Cardiac fibroblast (primary cell): ENCODE measurements around the gene INPP4A.

Experiments used
- DNase-seq, 2 donors: peaks; one replicate each; pipeline versions ENCODE4 v3.0.0 to v3.0.0-alpha.2; 2010; ENCODE audit warnings: low read depth in 2 of 2
- H3K4me3 ChIP-seq, 2 donors: replicated peaks in 1 of 2; 1 replicate in 1 of 2; 2 replicates in 1 of 2; pipeline ENCODE4 v1.5.1; 2011; ENCODE audit warnings: low read depth in 2 of 2, low read length in 2 of 2, mild to moderate bottlenecking in 2 of 2, moderate library complexity in 1 of 2
- TF ChIP-seq, protein P1 (sequence below): IDR thresholded peaks from one replicate; pipeline ENCODE4 v1.5.1; 2011; ENCODE audit warnings: low read depth, mild to moderate bottlenecking, low read length, inconsistent platforms

Gene INPP4A

DNA sequence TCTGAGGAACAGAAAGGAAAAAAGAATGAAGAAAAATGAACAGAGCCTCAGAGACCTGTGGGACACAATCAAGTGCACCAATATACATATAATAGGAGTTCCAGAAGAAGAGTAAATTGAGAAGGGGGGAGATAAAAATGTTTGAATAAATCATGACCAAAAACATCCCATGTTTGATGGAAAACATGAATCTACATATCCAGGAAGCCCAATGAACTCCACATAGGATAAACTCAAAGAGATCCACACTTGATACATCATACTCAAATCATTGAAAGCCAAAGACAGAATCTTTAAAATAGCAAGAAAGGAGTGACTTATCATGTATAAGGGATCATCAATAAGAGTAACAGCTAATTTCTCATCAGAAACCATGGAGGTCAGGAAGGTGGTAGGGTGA lies 83.7 kb downstream of the INPP4A start:
- TF ChIP-seq, protein P1, sequence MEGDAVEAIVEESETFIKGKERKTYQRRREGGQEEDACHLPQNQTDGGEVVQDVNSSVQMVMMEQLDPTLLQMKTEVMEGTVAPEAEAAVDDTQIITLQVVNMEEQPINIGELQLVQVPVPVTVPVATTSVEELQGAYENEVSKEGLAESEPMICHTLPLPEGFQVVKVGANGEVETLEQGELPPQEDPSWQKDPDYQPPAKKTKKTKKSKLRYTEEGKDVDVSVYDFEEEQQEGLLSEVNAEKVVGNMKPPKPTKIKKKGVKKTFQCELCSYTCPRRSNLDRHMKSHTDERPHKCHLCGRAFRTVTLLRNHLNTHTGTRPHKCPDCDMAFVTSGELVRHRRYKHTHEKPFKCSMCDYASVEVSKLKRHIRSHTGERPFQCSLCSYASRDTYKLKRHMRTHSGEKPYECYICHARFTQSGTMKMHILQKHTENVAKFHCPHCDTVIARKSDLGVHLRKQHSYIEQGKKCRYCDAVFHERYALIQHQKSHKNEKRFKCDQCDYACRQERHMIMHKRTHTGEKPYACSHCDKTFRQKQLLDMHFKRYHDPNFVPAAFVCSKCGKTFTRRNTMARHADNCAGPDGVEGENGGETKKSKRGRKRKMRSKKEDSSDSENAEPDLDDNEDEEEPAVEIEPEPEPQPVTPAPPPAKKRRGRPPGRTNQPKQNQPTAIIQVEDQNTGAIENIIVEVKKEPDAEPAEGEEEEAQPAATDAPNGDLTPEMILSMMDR, result no peak
- no peak overlapping the region for H3K4me3 ChIP-seq
- DNase-seq, result no peak

DNA sequence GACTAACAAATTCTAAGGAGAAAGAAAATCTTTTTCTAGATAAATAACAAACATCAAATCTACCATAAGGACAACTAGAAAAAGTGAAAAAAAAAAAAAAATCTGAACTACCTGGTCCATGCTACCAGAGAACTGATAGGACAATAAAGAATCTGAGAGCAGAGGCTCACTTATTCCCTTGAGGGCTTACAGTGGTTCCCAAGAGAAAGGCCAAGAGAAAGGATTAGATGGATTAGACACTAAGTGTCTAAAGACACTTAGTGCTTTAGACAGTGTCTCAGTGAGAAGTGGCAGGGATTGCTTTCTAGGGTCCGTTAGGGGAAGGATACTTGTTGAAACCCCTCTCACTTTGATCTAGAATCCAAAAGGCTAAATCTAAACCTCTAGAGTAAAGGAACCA lies 85.5 kb downstream of the INPP4A start:
- no peak overlapping the region for H3K4me3 ChIP-seq
- TF ChIP-seq, protein P1, result no peak
- DNase-seq, result no peak

DNA sequence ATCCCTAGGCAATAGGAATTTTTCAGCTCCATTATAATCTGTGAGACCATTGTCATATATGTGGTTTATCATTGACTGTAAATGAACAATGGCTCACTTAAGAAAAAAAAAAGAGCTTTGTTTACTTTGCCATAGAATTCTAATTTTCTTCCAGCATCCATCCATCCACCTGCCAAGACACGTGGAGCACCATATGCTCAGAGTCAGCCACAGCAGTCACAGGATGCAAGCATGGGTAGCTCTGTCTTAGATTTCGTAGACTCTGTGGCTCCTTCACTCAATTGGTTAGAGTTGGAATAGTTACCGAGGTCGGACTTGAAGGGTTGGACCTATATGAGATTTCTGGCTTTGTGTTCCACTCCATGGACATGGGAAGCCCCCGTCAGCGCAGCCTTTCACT lies 88.1 kb downstream of the INPP4A start:
- no peak overlapping the region for H3K4me3 ChIP-seq
- TF ChIP-seq, protein P1, result no peak
- no peak for DNase-seq

DNA sequence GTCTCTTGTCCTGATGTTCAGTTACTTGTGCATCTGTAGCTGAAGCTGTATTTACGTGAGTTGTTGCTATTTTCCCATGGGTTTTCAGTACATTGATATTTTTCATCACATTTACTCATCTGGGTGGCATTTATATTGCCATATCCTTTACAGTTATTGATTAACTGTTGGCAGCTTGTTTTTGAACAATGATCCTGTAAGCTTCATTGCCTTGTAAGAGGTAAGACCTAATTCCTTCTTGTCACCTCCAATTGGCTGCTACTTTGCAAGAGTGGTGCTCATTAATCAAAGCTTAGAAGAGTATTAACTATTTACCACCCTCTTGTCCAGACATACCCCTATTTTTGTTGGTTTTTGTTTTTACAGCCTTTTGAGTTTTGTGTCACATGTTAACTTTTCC lies 88.9 kb downstream of the INPP4A start:
- no peak for DNase-seq
- TF ChIP-seq, protein P1, result no peak

DNA sequence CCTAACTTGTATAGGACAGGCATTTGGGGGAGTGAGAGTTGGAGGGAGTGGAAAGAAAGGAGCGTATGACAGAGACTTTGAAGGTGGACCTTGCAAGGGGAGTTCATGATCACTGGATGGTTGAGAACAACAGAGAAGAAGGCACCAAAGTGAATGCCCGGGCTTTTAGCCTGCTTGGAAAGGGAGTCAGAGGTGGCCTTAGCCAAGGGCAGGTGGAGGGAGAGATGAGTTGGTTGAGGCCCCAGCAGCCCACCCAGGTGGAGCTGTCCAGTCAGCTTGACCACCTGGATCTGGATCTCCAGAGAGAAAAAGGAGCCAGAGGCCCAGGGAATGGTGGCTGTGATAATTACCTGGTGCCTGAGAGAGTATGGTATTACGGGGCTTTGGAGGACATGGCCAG lies 90.1 kb downstream of the INPP4A start:
- TF ChIP-seq, protein P1, result no peak
- no peak for DNase-seq
- no peak overlapping the region for H3K4me3 ChIP-seq

More for the DNA sequence above, 88.9 kb downstream of the INPP4A start:
- no peak overlapping the region for H3K4me3 ChIP-seq

DNA sequence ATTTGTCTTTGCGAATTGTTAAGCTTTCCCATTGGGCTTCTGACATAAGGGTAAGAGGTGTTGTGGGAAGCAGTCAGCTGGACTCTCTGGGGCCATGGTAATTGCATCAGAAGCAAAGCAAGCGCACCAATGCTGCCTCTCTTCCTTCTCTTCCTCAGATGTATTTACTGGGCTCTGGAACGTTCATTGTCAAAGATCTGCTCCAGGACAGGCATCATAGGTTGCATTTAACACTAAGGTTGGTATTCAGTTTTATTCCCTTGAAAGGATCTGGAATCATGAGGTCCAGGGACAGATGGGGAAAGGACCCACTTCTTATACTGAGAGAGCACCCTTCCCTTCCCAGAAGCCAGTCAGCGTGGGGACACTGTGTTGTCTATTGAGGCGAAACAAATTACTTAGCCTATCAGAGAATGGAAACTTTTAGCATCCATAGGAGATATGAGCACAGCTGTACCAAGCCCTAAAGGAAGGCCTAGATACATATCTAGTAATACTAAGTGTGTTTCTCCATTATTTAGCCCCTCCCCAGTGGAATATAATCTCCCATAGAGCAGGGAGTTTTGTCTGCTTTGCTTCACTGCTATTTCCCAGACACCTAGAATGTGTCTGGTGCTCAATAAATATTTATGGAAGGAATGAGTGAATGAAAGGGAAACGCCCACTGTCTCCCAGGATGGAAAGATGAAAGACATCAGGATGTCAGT lies 91.5 kb downstream of the INPP4A start:
- TF ChIP-seq, protein P1, result no peak
- no peak overlapping the region for H3K4me3 ChIP-seq
- no peak for DNase-seq
